OCI-M2 (cell line): ENCODE results near the gene PLA2G1B.

Experiments
- DNase-seq: peaks from one replicate; lab custom pipeline; 2025; ENCODE audit not compliant: unreplicated experiment; lab: John Stamatoyannopoulos, UW

The PLA2G1B gene

GRCh38 chr12:120327593-120327992 lies at the start of gene PLA2G1B:
TSS of gene PLA2G1B (minus strand) at chr12:120327779. CDS start at chr12:120327753, 26 bp downstream.
- DNase-seq: no peak

DNA sequence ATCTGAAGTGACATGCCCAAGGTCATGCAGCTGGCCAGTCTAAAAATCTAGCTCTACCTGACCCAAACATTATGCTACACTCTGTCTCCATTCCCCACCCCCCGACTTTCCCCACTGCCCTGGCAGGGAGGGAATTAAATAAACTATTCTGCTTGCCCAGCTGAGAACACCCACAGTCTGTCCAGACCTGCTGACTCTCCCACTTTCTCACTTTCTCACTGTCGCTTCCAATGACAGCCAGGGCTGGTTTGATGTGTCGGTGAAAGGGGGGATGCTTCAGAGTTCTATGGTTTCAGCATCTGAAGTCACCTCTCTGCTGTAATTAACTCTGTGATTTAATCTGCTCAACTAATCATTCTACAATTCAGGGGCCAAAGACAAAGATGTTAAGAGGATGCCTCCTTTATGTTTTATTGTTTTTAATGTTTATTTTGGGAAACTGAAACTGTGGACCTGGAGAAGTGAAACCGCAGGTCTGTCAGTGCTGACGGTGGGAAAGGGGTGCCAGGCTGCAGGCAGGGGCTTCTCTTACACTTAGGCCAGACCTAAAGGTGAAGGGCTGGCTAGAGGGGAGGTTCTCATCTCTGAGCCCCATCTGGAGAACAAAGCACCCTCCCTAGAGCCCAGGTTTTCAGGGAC lies 49.5 kb upstream of the PLA2G1B start:
- no peak for DNase-seq

GRCh38 chr12:120376416-120376815 lies 48.8 kb upstream of the PLA2G1B start:
- DNase-seq: no peak

DNA sequence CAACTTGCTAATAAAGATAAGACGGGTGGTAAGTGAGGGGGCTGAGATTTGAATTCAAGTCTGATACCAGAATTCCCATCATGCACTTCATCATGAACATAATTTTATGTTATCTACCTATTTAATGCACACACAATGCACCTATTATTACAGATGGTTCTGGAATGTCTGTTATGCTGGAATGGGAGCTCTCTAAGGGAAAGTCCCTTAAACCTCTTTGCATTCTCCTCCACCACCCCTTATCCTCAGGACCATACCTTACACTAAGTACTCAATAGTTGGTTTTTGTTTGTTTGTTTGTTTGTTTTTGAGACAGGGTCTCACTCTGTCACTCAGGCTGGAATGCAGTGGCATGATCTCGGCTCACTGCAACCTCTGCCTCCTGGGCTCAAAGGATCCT lies 48.4 kb upstream of the PLA2G1B start:
- DNase-seq: no peak

DNA sequence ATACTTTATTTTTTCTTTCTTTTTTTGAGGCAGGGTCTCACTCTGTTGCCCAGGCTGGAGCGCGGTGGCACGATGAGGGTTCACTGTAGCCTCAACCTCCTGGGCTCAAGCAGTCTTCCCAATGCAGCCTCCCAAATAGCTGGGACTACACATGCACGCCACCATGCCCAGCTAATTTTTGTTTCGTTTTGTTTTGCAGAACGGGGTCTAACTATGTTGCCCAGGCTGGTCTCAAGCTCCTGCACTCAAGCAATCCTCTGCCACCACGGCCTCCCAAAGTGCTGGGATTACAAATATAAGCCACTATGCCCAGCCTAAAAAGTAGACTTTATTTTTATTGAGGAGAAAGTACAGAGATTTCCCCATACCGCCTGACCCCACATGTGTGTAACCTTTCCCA lies 46.1 kb upstream of the PLA2G1B start:
- DNase-seq: no peak

- no peak for DNase-seq
Measured at GRCh38 chr12:120370343-120371243, 43.0 kb upstream of the PLA2G1B start.

DNA sequence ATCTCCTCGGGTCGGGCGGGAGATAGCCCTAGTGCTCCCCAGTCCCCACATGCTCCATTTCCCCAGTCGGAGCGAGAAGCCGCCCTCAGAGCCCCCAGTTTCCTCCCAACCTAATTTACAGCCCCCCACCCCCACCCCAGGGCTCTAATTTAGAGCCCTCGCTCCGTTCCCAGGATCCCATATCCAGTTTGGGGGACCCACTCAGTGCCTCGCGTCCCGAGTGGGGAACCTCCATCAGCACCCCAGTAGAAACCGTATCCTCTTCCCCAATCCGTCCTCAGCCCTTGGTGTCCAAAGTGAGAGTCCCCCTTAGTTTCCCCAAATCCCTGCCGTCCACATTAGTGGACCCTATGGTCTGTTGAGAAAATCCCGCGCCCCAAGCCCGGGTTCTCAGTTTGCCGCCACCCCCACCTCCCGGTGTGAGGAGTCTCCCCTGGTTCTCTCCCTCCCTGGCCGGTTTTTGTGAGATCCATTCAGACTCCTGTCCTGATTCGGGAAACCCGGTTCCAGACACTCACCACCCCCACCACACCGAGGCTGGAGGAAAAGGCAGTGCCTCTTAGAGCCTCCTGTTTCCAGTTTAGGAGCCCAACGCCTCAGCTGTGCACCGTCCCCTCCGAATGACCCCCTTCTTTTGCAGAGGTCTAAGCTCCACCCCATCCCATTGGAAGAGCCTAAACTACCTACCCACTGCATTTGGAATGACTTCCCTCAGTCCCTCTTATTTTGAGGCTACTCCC lies 42.2 kb upstream of the PLA2G1B start:
- no peak for DNase-seq

DNA sequence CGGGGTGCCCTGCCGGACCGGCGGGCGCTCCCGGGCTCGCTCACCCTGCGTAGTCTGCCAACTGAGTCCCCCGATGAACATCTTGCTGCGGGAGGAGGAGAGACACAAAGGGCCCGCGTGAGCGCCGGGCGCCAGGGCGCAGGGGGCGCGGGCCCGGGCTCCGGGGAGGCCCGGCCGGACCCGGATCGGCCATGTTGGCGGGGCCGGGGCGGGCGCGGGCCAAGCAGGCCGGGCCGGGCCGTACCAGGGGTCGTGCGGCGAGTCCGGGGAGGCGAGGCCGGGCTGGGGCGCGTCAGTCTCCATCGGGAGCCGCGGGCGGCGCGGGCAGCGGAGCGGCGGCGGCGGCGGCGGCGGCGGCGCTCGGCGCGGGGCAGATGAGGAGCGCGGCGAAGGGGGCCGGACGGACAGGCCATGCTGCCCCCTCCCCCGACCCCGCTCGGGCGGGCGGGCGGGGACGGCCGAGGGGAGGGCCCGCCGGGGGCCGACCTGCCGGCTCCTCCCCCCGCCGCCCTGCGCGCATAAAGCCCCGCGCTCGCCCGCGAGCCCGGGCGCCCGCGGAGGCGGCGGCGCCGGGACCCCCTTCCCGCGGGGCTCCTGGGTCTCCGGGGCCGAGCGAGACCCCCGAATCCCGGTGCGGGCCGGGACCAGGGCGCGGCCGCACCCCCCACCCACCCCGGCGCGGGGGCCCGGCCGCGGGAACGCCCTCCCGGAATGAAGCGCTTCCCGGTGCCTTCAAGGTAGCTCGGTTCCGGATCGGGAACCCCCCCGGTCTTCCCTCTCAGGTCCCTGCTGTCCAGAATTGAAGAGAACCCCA lies 41.4 kb upstream of the PLA2G1B start, which contains the start of gene MSI1:
Gene MSI1, minus strand, starts transcription at position 376 of the 814 bp plus-strand sequence. Its CDS starts 73 bp downstream, at position 303.
- no peak for DNase-seq

- DNase-seq: no peak
Measured at GRCh38 chr12:120367924-120368788, 40.6 kb upstream of the PLA2G1B start.

GRCh38 chr12:120367233-120367923 lies 39.8 kb upstream of the PLA2G1B start:
- no peak for DNase-seq

DNA sequence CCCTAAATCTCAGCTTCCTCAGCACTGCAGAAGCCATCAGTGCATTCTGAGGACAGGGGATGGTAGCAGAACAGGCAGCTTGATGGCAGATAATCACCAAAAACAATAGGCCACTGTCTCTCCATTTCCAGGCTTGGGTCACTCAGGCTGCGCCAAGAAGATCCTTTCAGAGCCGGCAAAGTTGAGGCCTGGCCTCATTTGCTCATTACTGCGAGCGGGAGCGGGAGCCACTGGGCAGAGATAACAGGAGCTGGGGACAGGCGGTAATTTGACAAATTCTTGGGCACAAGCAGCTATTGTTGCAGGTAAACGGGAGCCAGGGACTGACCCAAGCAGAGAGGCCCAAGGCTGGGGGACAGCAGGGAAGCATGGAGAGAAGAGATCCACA lies 39.3 kb upstream of the PLA2G1B start:
- no peak for DNase-seq

DNA sequence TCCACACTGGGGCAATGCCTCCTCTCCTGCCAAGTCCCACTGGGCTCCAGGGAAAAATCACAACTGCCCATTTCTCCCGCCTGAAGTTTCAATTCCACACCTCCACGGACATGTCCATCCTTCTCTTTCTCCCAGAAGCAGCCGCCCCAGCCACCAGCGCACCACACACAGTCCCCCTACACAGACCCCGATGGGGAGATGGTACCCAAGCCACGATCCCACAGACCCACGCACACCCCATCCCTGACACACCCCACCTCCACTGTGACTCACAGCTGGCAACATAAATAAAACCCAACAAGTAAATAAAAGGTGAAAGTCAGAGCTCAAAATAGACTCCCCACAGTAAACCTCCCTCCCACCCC lies 38.7 kb upstream of the PLA2G1B start:
- no peak for DNase-seq

DNA sequence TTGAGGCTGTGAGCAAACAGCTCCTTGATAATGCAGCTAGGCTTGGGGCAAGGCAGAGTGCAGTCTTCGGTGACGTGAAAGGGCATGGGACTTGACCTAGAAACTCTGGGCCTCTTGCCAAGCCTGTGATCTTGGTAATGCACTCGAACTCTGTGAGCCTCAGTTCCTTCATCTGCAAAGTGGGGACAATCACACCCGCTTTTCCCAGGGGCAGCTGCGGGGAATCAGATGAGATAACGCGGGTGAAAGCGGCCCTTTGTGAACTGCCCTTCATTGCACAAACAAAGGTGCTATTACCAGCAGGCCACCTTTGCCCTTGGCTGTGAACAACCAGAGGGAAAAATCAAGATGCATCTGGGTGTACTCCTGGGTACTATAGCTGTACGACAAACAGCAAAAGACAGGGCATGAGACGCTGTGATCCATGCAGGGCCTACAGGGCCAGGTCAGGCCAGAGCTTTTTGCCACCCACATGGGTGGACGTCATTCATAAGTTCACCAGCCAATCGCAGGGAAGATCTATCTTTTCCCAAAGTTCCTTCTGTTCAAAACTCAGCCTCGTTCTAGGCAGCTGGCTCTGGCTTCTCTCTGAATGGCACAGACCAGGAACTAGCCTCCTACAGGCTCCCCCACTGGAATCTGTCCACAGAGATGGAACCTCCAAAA lies 38.2 kb upstream of the PLA2G1B start:
- no peak for DNase-seq

GRCh38 chr12:120364487-120364886 lies 36.9 kb upstream of the PLA2G1B start:
- DNase-seq: no peak

DNA sequence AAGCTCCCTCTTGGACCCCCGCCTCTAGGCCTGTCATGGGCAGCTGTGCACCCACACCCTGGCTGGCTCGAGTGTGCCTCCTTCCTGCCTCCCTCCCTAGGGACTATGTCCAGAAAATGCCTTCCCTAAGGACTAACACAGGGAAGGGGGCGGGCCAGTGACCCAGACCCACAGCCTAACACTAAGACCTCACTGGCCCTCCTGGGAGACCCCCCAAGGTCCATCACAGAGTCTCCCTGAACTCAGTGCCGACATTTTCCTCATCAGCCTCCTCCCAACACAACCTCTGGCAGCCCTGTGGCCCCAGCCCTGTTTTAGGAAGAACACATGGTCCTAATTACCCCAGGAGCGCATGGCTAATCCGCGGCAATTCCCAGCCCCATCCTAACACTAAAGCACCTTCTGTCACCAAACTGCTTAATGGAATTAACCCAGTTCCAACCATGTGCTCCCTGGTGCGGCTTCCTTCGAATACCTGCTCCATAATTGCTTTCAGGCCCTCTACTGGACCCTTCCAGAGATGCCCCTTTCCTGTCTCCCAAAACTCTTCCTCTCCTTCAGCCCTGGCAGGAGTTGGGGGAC lies 35.8 kb upstream of the PLA2G1B start:
- no peak for DNase-seq

DNA sequence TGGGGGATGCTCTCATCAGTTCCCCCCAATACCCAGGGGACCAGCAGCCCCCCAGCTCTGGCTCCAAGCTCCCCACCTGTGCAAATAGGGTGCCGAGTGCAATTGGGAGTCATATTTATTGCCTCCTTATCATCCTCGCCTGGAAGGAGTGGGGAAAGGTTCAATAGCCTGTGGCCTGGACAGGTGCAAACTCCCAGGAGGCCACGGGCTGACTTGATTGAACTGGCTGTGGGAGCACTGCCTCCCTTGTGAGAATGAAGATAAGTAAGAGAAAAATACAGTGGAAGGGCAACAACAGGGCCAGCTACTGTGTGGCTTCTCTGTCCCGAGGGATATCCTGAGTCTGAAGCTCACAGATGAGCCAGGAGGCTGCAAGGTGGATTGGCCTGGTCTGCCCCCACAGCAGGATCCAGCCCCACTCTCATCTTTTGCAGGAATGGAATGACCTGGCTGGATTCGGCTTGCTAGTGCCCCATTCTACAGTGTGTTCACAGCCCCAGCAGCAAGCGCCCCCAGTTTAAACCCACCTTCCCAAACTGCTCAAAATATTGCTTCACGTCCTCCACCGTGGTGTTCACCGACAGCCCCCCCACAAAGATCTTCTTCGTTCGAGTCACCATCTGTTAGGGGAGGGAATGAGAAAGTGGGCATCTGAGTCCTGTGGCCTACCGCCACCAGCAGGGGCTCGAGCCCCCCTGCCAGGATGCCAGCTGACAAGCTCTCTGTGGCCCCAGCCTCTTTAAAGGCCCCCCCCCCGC lies 35.1 kb upstream of the PLA2G1B start:
- DNase-seq: no peak

GRCh38 chr12:120361506-120362208 lies 34.1 kb upstream of the PLA2G1B start:
- no peak for DNase-seq
